Measurements from ENCODE around the gene HOXA4. TPM values are rescaled to one million over a fixed set of nuclear protein-coding genes. Genes with fewer than 3 reads are reported as not detected.

The HOXA4 gene
- total RNA-seq, 2 experiments from 2014 or later = 0.19 TPM; not detected in 1

DNA sequence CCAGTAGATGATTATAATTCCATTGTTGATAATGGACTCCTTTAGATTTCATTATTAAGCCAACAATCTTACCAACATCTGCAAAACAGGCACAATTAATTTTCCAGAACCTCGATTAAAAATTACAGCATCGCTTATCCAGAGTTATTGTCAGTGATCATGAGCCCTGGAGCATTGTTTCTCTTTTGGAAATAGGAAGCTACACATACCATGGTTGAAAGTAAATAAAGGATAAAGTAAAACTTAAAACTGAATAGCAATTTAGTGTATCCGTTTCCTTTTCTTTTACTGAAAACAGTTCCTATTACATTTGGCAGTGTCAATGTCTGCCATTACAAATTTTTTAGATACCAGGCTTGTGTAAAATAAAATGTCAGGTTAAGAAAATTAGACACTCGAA is 18.2 kb downstream of the HOXA4 start:
- CTCF ChIA-PET = no interaction called here
- POLR2A ChIA-PET = no interaction called here

DNA sequence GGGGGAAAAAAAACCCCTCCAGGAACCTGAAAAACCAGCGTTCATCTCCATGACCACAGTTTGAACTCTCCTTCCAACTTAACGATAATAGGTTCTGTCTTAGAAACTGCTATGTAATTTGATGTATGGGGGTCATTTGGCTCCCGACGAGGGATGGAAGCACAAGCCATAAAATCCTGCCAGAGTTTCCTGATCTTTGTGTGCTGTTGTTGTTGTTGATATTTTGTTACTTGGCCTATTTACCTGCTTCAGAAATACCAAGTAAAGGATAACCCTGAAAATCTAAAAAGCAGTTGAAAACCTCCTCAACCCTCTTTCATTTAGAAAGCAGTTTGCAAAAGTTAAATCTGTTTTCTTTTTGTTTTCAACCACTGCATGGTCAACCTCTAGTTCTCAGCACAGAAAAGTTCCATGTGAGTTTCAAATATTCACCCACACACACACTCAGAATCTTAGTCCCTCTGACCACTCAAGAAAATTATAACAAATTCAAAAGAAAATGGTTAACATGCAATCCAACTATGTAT is 18.7 kb downstream of the HOXA4 start:
- CTCF ChIA-PET = no interaction called here
- POLR2A ChIA-PET = no interaction called here

GRCh38 chr7:27111042-27111750 is 19.4 kb downstream of the HOXA4 start:
- ChIA-PET CTCF (no interaction called here), POLR2A (no interaction called here)

DNA sequence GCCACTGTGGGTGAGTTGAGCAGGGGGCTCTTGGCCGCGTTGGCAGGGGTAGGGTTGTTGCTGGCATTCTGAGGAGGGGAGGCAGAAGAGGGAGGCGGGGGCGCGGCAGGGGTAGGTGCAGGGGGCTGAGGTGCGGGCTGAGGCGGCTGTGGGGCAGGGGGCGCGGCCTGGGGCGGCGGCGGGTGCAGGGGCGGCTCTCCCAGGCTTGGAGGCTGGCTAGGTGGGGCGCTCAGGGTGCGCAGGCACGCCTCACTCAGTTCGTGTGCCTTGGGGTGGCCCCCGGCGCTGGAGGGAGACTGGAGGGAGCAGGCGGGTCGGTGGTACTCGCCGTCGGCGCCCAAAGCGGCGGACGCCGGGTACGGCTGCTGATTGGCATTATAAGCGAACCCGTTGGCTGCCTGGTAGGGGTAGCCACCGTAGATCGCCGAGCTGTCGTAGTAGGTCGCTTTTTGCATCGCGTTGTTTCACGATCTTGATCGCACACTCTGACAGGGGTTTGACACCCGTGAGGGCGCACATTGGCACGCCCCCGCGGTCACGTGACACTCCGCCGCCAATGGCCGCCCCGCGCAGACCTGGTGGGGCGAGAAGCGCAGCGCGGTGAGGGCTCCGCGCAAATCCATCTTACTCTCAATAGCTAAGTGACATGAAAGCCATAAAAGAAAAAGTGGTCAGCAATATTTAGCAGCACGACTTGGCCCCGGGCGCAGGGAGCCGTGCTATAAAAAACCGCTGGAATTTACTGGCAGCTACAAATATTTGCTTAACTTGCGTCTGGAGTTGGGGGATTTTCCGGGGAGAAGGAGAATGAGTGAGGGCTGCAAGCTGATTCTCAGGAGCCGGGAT is 20.1 kb downstream of the HOXA4 start:
- POLR2A ChIA-PET = interaction anchor here (0.6 kb wide), 1 partner anchor 842 kb away, joined by 5 read pairs; no protein-coding TSS in a partner anchor
- CTCF ChIA-PET = no interaction called here

DNA sequence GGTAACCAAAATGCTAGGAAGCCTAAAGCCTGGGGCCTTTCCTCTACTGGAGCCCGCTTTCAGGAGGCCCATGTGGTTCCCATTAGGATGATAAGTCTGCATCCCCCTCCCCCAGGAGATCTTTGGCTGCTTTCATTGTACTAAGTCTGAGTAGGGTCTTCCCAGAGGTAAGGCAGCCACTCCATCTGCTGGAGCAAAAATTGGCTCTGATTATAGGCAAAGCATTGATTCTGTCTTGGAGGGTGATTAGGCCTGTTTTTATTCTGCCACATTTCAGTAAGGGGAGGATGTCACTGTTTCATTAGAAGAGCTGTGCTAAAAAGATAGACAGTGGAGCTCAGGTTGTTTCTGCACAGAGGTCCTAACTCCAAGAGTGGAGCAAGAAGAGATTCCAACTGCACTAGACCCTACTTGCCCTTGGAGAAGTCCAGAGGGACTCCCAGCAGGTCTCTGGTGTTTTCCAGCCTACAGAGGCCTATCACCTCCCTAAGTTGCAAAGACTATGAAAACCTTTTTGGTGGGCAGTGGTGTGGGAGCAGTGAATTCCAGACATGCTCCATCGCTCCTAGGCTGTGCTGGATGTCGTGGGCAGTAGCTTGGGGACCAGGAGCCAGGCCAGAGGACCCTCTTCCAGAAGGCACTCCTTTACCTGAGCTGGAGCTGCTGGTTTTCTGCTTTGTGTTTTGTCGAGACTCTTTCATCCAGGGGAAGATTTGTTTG is 20.9 kb downstream of the HOXA4 start:
- ChIA-PET POLR2A (interaction anchor here (0.6 kb wide), 1 partner anchor 841 kb away, joined by 5 read pairs; no protein-coding TSS in a partner anchor), CTCF (no interaction called here)

GRCh38 chr7:27108390-27109127 is 22.0 kb downstream of the HOXA4 start:
- ChIA-PET CTCF (no interaction called here), POLR2A (no interaction called here)

GRCh38 chr7:27107391-27108381 is 22.9 kb downstream of the HOXA4 start:
- CTCF ChIA-PET = interaction anchor here (0.7 kb wide), 1 partner anchor 1693 kb away, joined by 3 read pairs; no protein-coding TSS in a partner anchor
- POLR2A ChIA-PET = no interaction called here

DNA sequence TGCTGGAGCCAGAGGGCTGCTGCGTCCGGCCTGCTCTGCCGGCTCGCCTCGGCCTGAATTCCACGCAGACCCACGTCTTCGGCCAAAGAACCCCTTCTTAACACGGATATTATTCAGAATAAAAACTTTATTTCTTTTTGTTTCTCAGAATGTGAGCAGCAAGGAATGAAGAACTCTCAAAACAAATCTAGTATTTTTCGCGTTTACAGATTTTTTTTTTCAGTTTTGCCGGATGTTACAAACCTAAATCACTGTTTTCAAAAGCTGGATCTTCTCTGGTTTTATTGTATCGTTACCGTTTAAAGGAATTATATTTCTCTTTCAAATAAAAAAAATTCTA is 23.7 kb downstream of the HOXA4 start:
- CTCF ChIA-PET = no interaction called here
- POLR2A ChIA-PET = no interaction called here

DNA sequence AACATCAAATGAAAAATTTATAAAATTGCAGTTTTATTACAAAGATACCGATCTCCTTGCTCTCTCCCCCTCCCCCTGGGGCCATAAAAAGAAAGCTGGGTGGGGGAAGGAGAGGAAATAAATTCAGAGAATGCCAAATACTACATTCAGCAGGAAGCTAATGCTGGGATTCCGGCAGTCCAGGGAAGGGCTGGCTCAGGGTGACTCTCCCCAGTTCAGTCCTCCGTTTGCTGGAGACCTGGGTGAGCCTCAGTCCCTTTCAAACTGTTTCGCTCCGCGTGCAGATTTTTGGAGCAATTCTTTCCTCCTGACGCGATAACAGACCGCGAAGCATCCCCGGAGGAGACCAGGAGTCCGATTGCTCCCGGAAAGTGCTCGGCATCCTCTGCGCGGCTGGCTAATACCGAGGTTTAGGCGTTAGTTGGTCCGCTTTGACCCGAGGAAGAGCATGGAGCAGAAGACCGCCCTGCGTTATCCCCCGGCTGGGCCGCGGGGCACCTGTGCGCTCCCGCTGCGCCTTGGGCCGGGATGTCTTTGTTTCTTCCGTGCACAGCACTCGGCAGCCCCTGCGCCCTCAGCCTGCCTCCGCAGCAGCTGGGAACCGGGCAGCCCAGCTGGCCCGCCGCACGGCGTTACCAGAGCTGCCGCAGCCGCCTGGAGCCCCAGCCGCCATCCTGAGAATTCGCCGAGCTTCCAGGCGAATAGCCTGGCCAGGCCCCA is 24.2 kb downstream of the HOXA4 start:
- CTCF ChIA-PET = no interaction called here
- POLR2A ChIA-PET = no interaction called here

- POLR2A ChIA-PET = no interaction called here
- CTCF ChIA-PET = no interaction called here
These were observed 25.1 kb downstream of the HOXA4 start for GRCh38 chr7:27105301-27106031.

GRCh38 chr7:27104341-27105058 is 26.1 kb downstream of the HOXA4 start:
- POLR2A ChIA-PET = no interaction called here
- CTCF ChIA-PET = no interaction called here

GRCh38 chr7:27103489-27104226 is 26.9 kb downstream of the HOXA4 start:
- ChIA-PET POLR2A (no interaction called here), CTCF (no interaction called here)

GRCh38 chr7:27102581-27103442 is 27.7 kb downstream of the HOXA4 start, which contains the start of gene HOXA2:
Gene HOXA2 (minus strand): TSS chr7:27102683. CDS start chr7:27102500, 183 bp downstream.
- CTCF ChIA-PET = no interaction called here
- POLR2A ChIA-PET = no interaction called here

DNA sequence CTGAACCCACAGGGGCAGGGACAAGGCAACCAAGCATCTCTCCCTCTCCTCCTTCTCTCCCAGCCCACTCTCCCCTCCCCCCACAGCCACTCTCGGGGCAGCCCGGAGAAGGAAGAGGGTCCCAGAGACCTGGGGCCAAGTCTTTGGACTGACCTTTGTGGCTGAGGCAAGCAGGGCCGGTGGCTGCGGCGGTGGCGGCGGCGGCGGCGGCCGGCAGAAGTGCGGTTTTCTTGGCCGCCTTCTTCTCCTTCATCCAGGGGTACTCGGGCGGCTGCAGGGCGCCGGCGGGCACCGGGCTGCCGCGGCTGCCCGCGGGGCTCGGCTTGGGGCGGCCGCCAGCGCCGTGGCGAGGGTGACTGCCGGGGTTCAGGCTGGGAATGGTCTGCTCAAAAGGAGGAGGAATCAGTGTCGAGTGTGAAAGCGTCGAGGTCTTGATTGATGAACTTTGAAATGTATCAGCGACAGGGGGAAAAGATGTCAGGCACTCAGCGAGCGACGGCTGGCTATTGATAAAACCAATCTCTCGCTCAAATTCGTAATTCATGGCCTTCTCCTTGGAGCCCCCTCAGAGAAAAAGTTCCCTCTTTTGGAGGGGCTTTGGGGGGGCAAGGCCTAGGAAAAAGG is 28.5 kb downstream of the HOXA4 start:
- ChIA-PET POLR2A (no interaction called here), CTCF (no interaction called here)
